GM23338 (cell line): Measurements from ENCODE around the gene JMJD1C. TPM values are rescaled to one million over a fixed set of nuclear protein-coding genes. Genes with fewer than 3 reads are reported as not detected.

Experiments
- ATAC-seq: fragments of 200-7000 bp; cut with Tn5 transposase; 3 replicates; pipeline ENCODE4 v1.9.1; 2020
- DNase-seq: peaks from one replicate; pipeline ENCODE4 v3.0.0-alpha.2; 2015; ENCODE audit warnings: low spot score
- H2AFZ ChIP-seq: fragments of 200-600 bp; sonication (generic); 2 replicates; pipeline ENCODE4 v1.8.0; 2016; ENCODE audit warnings: antibody characterized with exemption, mild to moderate bottlenecking, moderate library complexity
- H3F3A ChIP-seq: fragments of 200-600 bp; sonication (generic); replicated peaks from 2 replicates; pipeline ENCODE4 v1.8.0; 2017; ENCODE audit warnings: antibody characterized with exemption, mixed run types, low read depth
- H3K27ac ChIP-seq: fragments of 200-600 bp; sonication (generic); 2 replicates; pipeline ENCODE4 v1.6.1; 2016; ENCODE audit warnings: low read depth
- H3K27me3 ChIP-seq: fragments of 200-600 bp; sonication (generic); 2 replicates; pipeline ENCODE4 v1.8.0; 2016; ENCODE audit warnings: mild to moderate bottlenecking, mixed run types, moderate library complexity; ENCODE audit not compliant: insufficient read depth
- H3K36me3 ChIP-seq: fragments of 200-600 bp; sonication (generic); 2 replicates; pipeline ENCODE4 v1.8.0; 2016; ENCODE audit warnings: mild to moderate bottlenecking; ENCODE audit not compliant: insufficient read depth
- H3K4me1 ChIP-seq: fragments of 200-600 bp; sonication (generic); 2 replicates; pipeline ENCODE4 v1.8.0; 2016; ENCODE audit warnings: mild to moderate bottlenecking, moderate library complexity; ENCODE audit not compliant: insufficient read depth
- H3K4me2 ChIP-seq: fragments of 200-600 bp; sonication (generic); 2 replicates; pipeline ENCODE4 v1.7.1; 2017; ENCODE audit warnings: mixed run types
- H3K4me3 ChIP-seq: fragments of 200-600 bp; sonication (generic); 2 replicates; pipeline ENCODE4 v1.6.1; 2016; ENCODE audit warnings: mixed run types
- H3K79me2 ChIP-seq: fragments of 200-600 bp; sonication (generic); replicated peaks from 2 replicates; pipeline ENCODE4 v1.8.0; 2017; ENCODE audit warnings: mild to moderate bottlenecking; ENCODE audit not compliant: insufficient read depth
- H3K9me2 ChIP-seq: fragments of 200-600 bp; sonication (generic); 2 replicates; pipeline ENCODE4 v1.8.0; 2017; ENCODE audit not compliant: insufficient read depth
- H4K20me1 ChIP-seq: fragments of 200-600 bp; sonication (generic); replicated peaks from 2 replicates; pipeline ENCODE4 v1.8.0; 2017; ENCODE audit warnings: mild to moderate bottlenecking; ENCODE audit not compliant: insufficient read depth
- H3K27ac Mint-ChIP-seq: 2 replicates; pipeline ENCODE4 v1.8.0; 2020; ENCODE audit warnings: inconsistent platforms, mild to moderate bottlenecking, moderate library complexity, mixed read lengths
- H3K27me3 Mint-ChIP-seq: 3 replicates; pipeline ENCODE4 v1.8.0; 2022; ENCODE audit warnings: low read depth, mild to moderate bottlenecking, moderate library complexity, mixed read lengths, inconsistent platforms; ENCODE audit not compliant: insufficient read depth, poor library complexity
- H3K36me3 Mint-ChIP-seq: 3 replicates; pipeline ENCODE4 v1.8.0; 2021; ENCODE audit warnings: low read depth, mild to moderate bottlenecking, inconsistent platforms, moderate library complexity, mixed read lengths
- H3K4me1 Mint-ChIP-seq: 3 replicates; pipeline ENCODE4 v1.8.0; 2020; ENCODE audit warnings: mild to moderate bottlenecking, inconsistent platforms, mixed read lengths
- H3K4me3 Mint-ChIP-seq: 3 replicates; pipeline ENCODE4 v1.8.0; 2021; ENCODE audit warnings: moderate library complexity, mild to moderate bottlenecking, inconsistent platforms, mixed read lengths
- H3K9me3 Mint-ChIP-seq: 3 replicates; pipeline ENCODE4 v1.8.0; 2020; ENCODE audit warnings: moderate library complexity, mild to moderate bottlenecking, inconsistent platforms, mixed read lengths
- ETS1 ChIP-seq: IDR thresholded peaks from 2 replicates; pipeline ENCODE4 v1.6.1; 2016; ENCODE audit warnings: antibody characterized with exemption
- NANOG ChIP-seq: IDR thresholded peaks from 2 replicates; pipeline ENCODE4 v1.6.1; 2016; ENCODE audit warnings: antibody characterized with exemption, borderline replicate concordance
- POLR2AphosphoS5 ChIP-seq: IDR thresholded peaks from 2 replicates; pipeline ENCODE4 v1.6.1; 2016; ENCODE audit warnings: antibody characterized with exemption, low read depth
- REST ChIP-seq: IDR thresholded peaks from one replicate; pipeline ENCODE4 v1.6.1; 2018; ENCODE audit warnings: antibody characterized with exemption; ENCODE audit not compliant: unreplicated experiment
- ZNF331 ChIP-seq: fragments of 250-450 bp; sonication (Bioruptor Pico); IDR thresholded peaks from 2 replicates; pipeline ENCODE4 v1.5.0; 2020; ENCODE audit warnings: low read depth, mild to moderate bottlenecking, moderate library complexity
- polyA plus RNA-seq: library from polyadenylated mRNA; unstranded; fragments of >200 nt; fragmentation: Nextera tagmentation; extraction: Ambion mirVana; gene quantifications from 2 replicates; pipeline ENCODE4 v1.2.1, GENCODE V29; 2016
- total RNA-seq: library from RNA; depleted of rRNA; stranded (reverse); fragments of >200 nt; shearing (Covaris generic); gene quantifications from 2 replicates; pipeline ENCODE4 v1.2.3, GENCODE V29; 2014

Gene JMJD1C
- total and polyA plus RNA-seq, 2 experiments from 2014 or later, result 333 to 435 TPM

- Histone ChIP-seq H2AFZ (no peak overlapping the region), H3K36me3 (no peaks in the 10 kb centered on the region), H4K20me1 (peaks cover 17% of the 10 kb centered on the region), H3K27ac (peak overlapping the region; percentile 97), H3K27me3 (no peaks in the 10 kb centered on the region), H3K4me3 (peak overlapping the region; percentile 67), H3K4me1 (peaks cover 28% of the 10 kb centered on the region), H3K4me2 (peak overlapping the region; percentile 72), H3K9me2 (no peaks in the 10 kb centered on the region), H3K79me2 (peaks cover 99% of the 10 kb centered on the region), H3F3A (no peaks in the 10 kb centered on the region; the same call in 1 of the 2 replicates)
- Mint-ChIP-seq H3K27ac (peak overlapping the region; percentile 85), H3K27me3 (no peaks in the 10 kb centered on the region), H3K9me3 (no peaks in the 10 kb centered on the region), H3K36me3 (peaks cover 28% of the 10 kb centered on the region; the same call in 2 of the 3 replicates), H3K4me3 (peak overlapping the region; percentile 98), H3K4me1 (peaks cover 7% of the 10 kb centered on the region; the same call in 2 of the 3 replicates)
- ATAC-seq, result no peak
- peak; percentile 67 for DNase-seq
- TF ChIP-seq REST, result no peak
- peak; percentile 62; the same call in 1 of the 2 replicates for TF ChIP-seq NANOG
- TF ChIP-seq POLR2AphosphoS5, result no peak
These were observed 199.1 kb downstream of the JMJD1C start for GRCh38 chr10:63266391-63267316.

- Histone ChIP-seq H3K79me2 (peaks cover 100% of the 10 kb centered on the region), H2AFZ (no peak overlapping the region), H3K4me3 (peak overlapping the region; percentile 67), H3F3A (no peaks in the 10 kb centered on the region; the same call in 1 of the 2 replicates), H3K4me2 (peak overlapping the region; percentile 72), H3K36me3 (peaks cover 5% of the 10 kb centered on the region; the same call in 1 of the 2 replicates), H4K20me1 (peaks cover 25% of the 10 kb centered on the region), H3K27ac (peak overlapping the region; percentile 97), H3K4me1 (peaks cover 35% of the 10 kb centered on the region), H3K9me2 (no peaks in the 10 kb centered on the region), H3K27me3 (no peaks in the 10 kb centered on the region)
- peak overlapping the region; percentile 92 for H3K27ac Mint-ChIP-seq
- no peaks in the 10 kb centered on the region for H3K9me3 Mint-ChIP-seq
- no peak for TF ChIP-seq ETS1
- TF ChIP-seq NANOG, result no peak
- TF ChIP-seq ZNF331, result no peak
- no peak for TF ChIP-seq POLR2AphosphoS5
- H3K4me3 Mint-ChIP-seq, result peak overlapping the region; percentile 98
- no peak for ATAC-seq
- no peak for DNase-seq
- peaks cover 13% of the 10 kb centered on the region; the same call in 2 of the 3 replicates for H3K4me1 Mint-ChIP-seq
- H3K36me3 Mint-ChIP-seq, result peaks cover 37% of the 10 kb centered on the region; the same call in 2 of the 3 replicates
- no peaks in the 10 kb centered on the region for H3K27me3 Mint-ChIP-seq
These were observed 200.0 kb downstream of the JMJD1C start for GRCh38 chr10:63265683-63266235.
